GM15510 (cell line): Measurements from ENCODE around the gene EMC7.

Experiments used
- POLR2A ChIP-seq: IDR thresholded peaks from 3 replicates; pipeline ENCODE4 v1.6.1; 2011; ENCODE audit warnings: borderline replicate concordance; ENCODE audit not compliant: insufficient read length; ENCODE audit errors: extremely low read depth

Gene EMC7

GRCh38 chr15:34101366-34102174, at the start of gene EMC7, which contains the start of gene PGBD4:
TSS of gene EMC7 (minus strand) at chr15:34101862. CDS start at chr15:34101839, 23 bp downstream.
TSS of gene PGBD4 (plus strand) at chr15:34102083. CDS start at chr15:34102532, 449 bp downstream.
- peak; percentile 92 for TF ChIP-seq POLR2A

GRCh38 chr15:34147371-34148140, 45.9 kb upstream of the EMC7 start:
- TF ChIP-seq POLR2A = no peak

- TF ChIP-seq POLR2A = no peak
These were observed 31.8 kb upstream of the EMC7 start for GRCh38 chr15:34133511-34133910.

GRCh38 chr15:34132881-34133280, 31.2 kb upstream of the EMC7 start:
- TF ChIP-seq POLR2A = no peak

GRCh38 chr15:34128898-34129297, 27.2 kb upstream of the EMC7 start:
- TF ChIP-seq POLR2A = no peak

- no peak for TF ChIP-seq POLR2A
These were observed 24.9 kb upstream of the EMC7 start for GRCh38 chr15:34126522-34126921.

- no peak for TF ChIP-seq POLR2A
These were observed 24.3 kb upstream of the EMC7 start for GRCh38 chr15:34125945-34126344.

- TF ChIP-seq POLR2A = no peak
These were observed 23.0 kb upstream of the EMC7 start for GRCh38 chr15:34124651-34125050.

GRCh38 chr15:34122771-34123183, 21.1 kb upstream of the EMC7 start:
- no peak for TF ChIP-seq POLR2A

GRCh38 chr15:34119291-34119690, 17.6 kb upstream of the EMC7 start:
- TF ChIP-seq POLR2A = no peak

- no peak for TF ChIP-seq POLR2A
These were observed 15.0 kb upstream of the EMC7 start for GRCh38 chr15:34116620-34117019.

GRCh38 chr15:34114739-34115138, 13.1 kb upstream of the EMC7 start:
- TF ChIP-seq POLR2A = no peak

- TF ChIP-seq POLR2A = no peak
These were observed 12.6 kb upstream of the EMC7 start for GRCh38 chr15:34114215-34114614.

GRCh38 chr15:34111488-34111887, 9.8 kb upstream of the EMC7 start:
- no peak for TF ChIP-seq POLR2A

- no peak for TF ChIP-seq POLR2A
These were observed 8.4 kb upstream of the EMC7 start for GRCh38 chr15:34109797-34110663.
